ENCODE measurements around the gene PTPRN2.

- TF ChIP-seq CTCF (conservative IDR thresholded peaks at IDR 0.05; ENCODE audit: low read depth, low read length) (no peak), EZH2 (IDR thresholded peaks at IDR 0.05; ENCODE audit: borderline replicate concordance, low read depth, low read length, poor library complexity, severe bottlenecking) (no peak)
Measured at GRCh38 chr7:158344706-158345300, 242.8 kb downstream of the PTPRN2 start.

Measured in A673 (cell line).